ENCODE data around the gene CCDC117. TPM values are rescaled to one million over a fixed set of nuclear protein-coding genes. Genes with fewer than 3 reads are reported as not detected.

The CCDC117 gene
- total RNA-seq, 1 experiment from 2014 or later, result 18.1 TPM

DNA sequence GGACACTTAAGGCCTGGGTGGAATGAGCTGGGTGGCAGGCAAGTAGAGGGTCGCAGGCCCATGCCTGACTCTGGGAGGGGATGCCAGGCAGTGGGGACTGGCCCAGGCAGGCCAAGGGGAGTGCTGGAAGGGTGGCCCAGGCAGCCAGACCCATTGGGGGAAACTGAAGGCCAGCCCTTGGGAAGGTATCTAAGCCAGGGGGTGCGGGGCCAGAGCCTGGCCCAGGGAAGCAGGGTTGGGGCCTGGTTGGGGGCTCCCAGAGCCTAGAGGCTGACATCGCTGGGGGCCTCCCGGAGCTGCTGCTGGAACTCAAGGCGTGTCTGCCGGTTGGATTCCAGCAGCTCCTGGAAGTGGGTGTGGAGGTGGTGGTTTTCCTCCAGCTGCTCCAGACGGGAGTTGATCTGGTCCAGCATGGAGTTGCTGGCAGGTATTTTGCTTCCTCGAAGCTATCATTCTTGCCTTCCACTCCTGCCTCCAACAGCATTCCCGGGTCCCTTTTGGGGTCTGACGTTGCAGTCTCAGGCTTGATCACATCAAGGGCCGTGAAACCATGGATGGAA, 63.2 kb downstream of the CCDC117 start:
- in situ Hi-C loops (cut with HindIII; ENCODE audit: low pct_unique_long_range_greater_than_20kb, low sequenced_read_pairs) (no loop called here), intact Hi-C loops (cut with micrococcal nuclease; ENCODE audit: unreplicated experiment) (no loop called here)
- ChIA-PET CTCF (no interaction called here), POLR2A (no interaction called here)
- Histone ChIP-seq H3K36me3 (ENCODE audit: control insufficient read depth, insufficient read depth, low read length) (no peaks in the 10 kb centered on the region), H3K9me3 (ENCODE audit: control insufficient read depth, insufficient read depth, low read depth, low read length) (no peaks in the 10 kb centered on the region), H3K27me3 (ENCODE audit: control insufficient read depth, insufficient read depth, low read length) (no peaks in the 10 kb centered on the region), H3K27ac (ENCODE audit: low read length) (no peak overlapping the region), H3K4me3 (ENCODE audit: low read depth in 2 of 2, low read length in 2 of 2) (no peak overlapping the region), H3K4me1 (ENCODE audit: control insufficient read depth, insufficient read depth, low read length) (no peaks in the 10 kb centered on the region)
- no peak for TF ChIP-seq CTCF (IDR thresholded peaks at IDR 0.05)
- TF ChIP-seq TCF7L2 (IDR thresholded peaks at IDR 0.05; ENCODE audit: low read depth, low read length), result no peak
- no peak for TF ChIP-seq REST (IDR thresholded peaks at IDR 0.05; ENCODE audit: insufficient read depth in 1 of 2, low read depth in 2 of 2, low read length in 1 of 2)
- no peak for TF ChIP-seq POLR2AphosphoS5 (IDR thresholded peaks at IDR 0.05; ENCODE audit: low read depth, low read length)
- no peak for TF ChIP-seq SIN3A (IDR thresholded peaks at IDR 0.05; ENCODE audit: borderline replicate concordance, insufficient read depth, low read depth, low read length)
- no peak for ATAC-seq
- no TSS peak for BruUV-seq (replicated peaks)
- no peak for DNase-seq (ENCODE audit: low read depth, low spot score)

- Histone ChIP-seq H3K27me3 (ENCODE audit: control insufficient read depth, insufficient read depth, low read length) (no peaks in the 10 kb centered on the region), H3K4me1 (ENCODE audit: control insufficient read depth, insufficient read depth, low read length) (no peaks in the 10 kb centered on the region), H3K9me3 (ENCODE audit: control insufficient read depth, insufficient read depth, low read depth, low read length) (no peaks in the 10 kb centered on the region), H3K36me3 (ENCODE audit: control insufficient read depth, insufficient read depth, low read length) (no peaks in the 10 kb centered on the region), H3K27ac (ENCODE audit: low read length) (no peak overlapping the region), H3K4me3 (ENCODE audit: low read depth in 2 of 2, low read length in 2 of 2) (no peak overlapping the region)
- no peak for TF ChIP-seq CTCF (IDR thresholded peaks at IDR 0.05)
- TF ChIP-seq POLR2AphosphoS5 (IDR thresholded peaks at IDR 0.05; ENCODE audit: low read depth, low read length), result no peak
- no peak for TF ChIP-seq TCF7L2 (IDR thresholded peaks at IDR 0.05; ENCODE audit: low read depth, low read length)
- no peak for TF ChIP-seq REST (IDR thresholded peaks at IDR 0.05; ENCODE audit: insufficient read depth in 1 of 2, low read depth in 2 of 2, low read length in 1 of 2)
- TF ChIP-seq SIN3A (IDR thresholded peaks at IDR 0.05; ENCODE audit: borderline replicate concordance, insufficient read depth, low read depth, low read length), result no peak
- intact Hi-C loops (cut with micrococcal nuclease; ENCODE audit: unreplicated experiment) (no loop called here), in situ Hi-C loops (cut with HindIII; ENCODE audit: low pct_unique_long_range_greater_than_20kb, low sequenced_read_pairs) (no loop called here)
- POLR2A ChIA-PET, result no interaction called here
- no peak for DNase-seq (ENCODE audit: low read depth, low spot score)
- BruUV-seq (replicated peaks), result no TSS peak
- no peak for ATAC-seq
- CTCF ChIA-PET, result no interaction called here
Observed at GRCh38 chr22:28837640-28838039, 65.1 kb downstream of the CCDC117 start.

Data from Panc1 (cell line).